Fibroblast of peridontal ligament (primary cell): ENCODE data around the gene HHAT.

ENCODE experiments used
- DNase-seq: peaks from one replicate; pipeline ENCODE4 v3.0.0-alpha.2; 2010; ENCODE audit errors: extremely low read depth

Gene HHAT

GRCh38 chr1:210359255-210359654, 30.6 kb downstream of the HHAT start:
- no peak for DNase-seq

- peak; percentile 81 for DNase-seq
Observed at GRCh38 chr1:210360852-210361477, 32.3 kb downstream of the HHAT start.

GRCh38 chr1:210361665-210362064, 33.0 kb downstream of the HHAT start:
- no peak for DNase-seq

- peak; percentile 76 for DNase-seq
Observed at GRCh38 chr1:210362526-210362925, 33.8 kb downstream of the HHAT start.

- DNase-seq = no peak
Observed at GRCh38 chr1:210363119-210363518, 34.4 kb downstream of the HHAT start.

- no peak for DNase-seq
Observed at GRCh38 chr1:210364479-210364878, 35.8 kb downstream of the HHAT start.

GRCh38 chr1:210366767-210367166, 38.1 kb downstream of the HHAT start:
- no peak for DNase-seq

GRCh38 chr1:210367566-210367965, 38.9 kb downstream of the HHAT start:
- DNase-seq = no peak

- no peak for DNase-seq
Observed at GRCh38 chr1:210369425-210369824, 40.7 kb downstream of the HHAT start.

GRCh38 chr1:210371916-210372315, 43.2 kb downstream of the HHAT start:
- no peak for DNase-seq

- no peak for DNase-seq
Observed at GRCh38 chr1:210372491-210372890, 43.8 kb downstream of the HHAT start.

GRCh38 chr1:210372931-210373627, 44.4 kb downstream of the HHAT start:
- DNase-seq = no peak

GRCh38 chr1:210373628-210373877, 44.9 kb downstream of the HHAT start:
- DNase-seq = no peak

- DNase-seq = peak; percentile 85
Observed at GRCh38 chr1:210373878-210374599, 45.3 kb downstream of the HHAT start.

- DNase-seq = no peak
Observed at GRCh38 chr1:210374600-210374953, 45.9 kb downstream of the HHAT start.

GRCh38 chr1:210376836-210377372, 48.2 kb downstream of the HHAT start:
- no peak for DNase-seq

GRCh38 chr1:210377731-210378333, 49.1 kb downstream of the HHAT start:
- peak; percentile 58 for DNase-seq

GRCh38 chr1:210378736-210379135, 50.0 kb downstream of the HHAT start:
- no peak for DNase-seq

- no peak for DNase-seq
Observed at GRCh38 chr1:210381934-210382333, 53.2 kb downstream of the HHAT start.

- DNase-seq = no peak
Observed at GRCh38 chr1:210384625-210385024, 55.9 kb downstream of the HHAT start.

GRCh38 chr1:210385228-210385627, 56.5 kb downstream of the HHAT start:
- no peak for DNase-seq

- DNase-seq = no peak
Observed at GRCh38 chr1:210394281-210394821, 65.6 kb downstream of the HHAT start.
